ENCODE measurements around the gene CSMD2. TPM values are rescaled to one million over a fixed set of nuclear protein-coding genes. Genes with fewer than 3 reads are reported as not detected.

CSMD2 gene
- total and polyA plus RNA-seq, 2 of the 4 experiments (the other 2 are of a cell fraction) = under 0.01 to 0.36 TPM

DNA sequence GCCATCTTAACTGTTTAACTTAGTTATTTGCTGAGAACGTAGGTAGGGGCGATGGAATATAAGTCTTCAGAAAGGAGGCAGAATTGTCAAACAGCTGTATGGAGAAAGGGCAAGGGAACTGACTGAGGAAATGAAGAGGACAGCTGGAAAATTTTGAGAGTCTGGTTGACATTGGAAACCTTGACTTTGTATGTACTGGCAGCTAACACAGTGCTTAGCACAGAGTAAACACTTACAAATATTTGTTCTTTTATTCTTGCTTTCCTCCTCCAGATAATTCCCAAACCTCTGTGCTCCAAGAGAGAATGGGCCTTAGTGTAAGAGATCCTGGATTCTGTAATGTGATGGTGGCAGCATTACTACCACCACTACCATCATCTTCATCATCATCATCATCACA is 601.3 kb downstream of the CSMD2 start:
- Histone ChIP-seq H2BK120ac (ENCODE audit: low read depth, low read length) (no peak overlapping the region), H3K9me3 (ENCODE audit: control insufficient read depth, insufficient read depth, low read length) (no peaks in the 10 kb centered on the region), H2AFZ (replicated peaks; ENCODE audit: low read length, poor library complexity) (no peak overlapping the region), H3K56ac (ENCODE audit: extremely low read depth, insufficient read depth, low read length) (no peak overlapping the region), H2AK5ac (ENCODE audit: low read depth, low read length) (no peak overlapping the region), H3K4ac (ENCODE audit: low read depth, low read length) (no peak overlapping the region), H3K27ac (ENCODE audit: insufficient read depth, low read length) (no peak overlapping the region), H3K79me1 (ENCODE audit: low read depth in 1 of 2, low read length in 2 of 2) (no peaks in the 10 kb centered on the region), H3K14ac (replicated peaks; ENCODE audit: low read depth, low read length) (no peak overlapping the region), H3K23ac (ENCODE audit: low read depth, low read length) (no peak overlapping the region), H3K4me3 (ENCODE audit: insufficient read depth, low read depth, low read length) (no peak overlapping the region), H2BK20ac (ENCODE audit: low read depth, low read length) (no peak overlapping the region), H3K18ac (ENCODE audit: low read depth, low read length) (no peak overlapping the region), H3K27me3 (ENCODE audit: control insufficient read depth, insufficient read depth, low read length) (no peaks in the 10 kb centered on the region), H3K4me1 (ENCODE audit: control insufficient read depth, insufficient read depth, low read length) (no peaks in the 10 kb centered on the region), H2BK5ac (ENCODE audit: low read depth, low read length, poor library complexity, severe bottlenecking) (no peak overlapping the region), H4K20me1 (ENCODE audit: insufficient read depth, low read length) (no peaks in the 10 kb centered on the region), H4K91ac (ENCODE audit: insufficient read depth, low read depth, low read length) (no peak overlapping the region), H3K9ac (ENCODE audit: low read depth, low read length) (no peak overlapping the region), H2AK9ac (replicated peaks; ENCODE audit: low read depth, low read length, poor library complexity) (no peak overlapping the region), H3K4me2 (ENCODE audit: low read depth, low read length) (no peak overlapping the region), H3K36me3 (ENCODE audit: control insufficient read depth, insufficient read depth, low read length) (no peaks in the 10 kb centered on the region), H4K8ac (ENCODE audit: low read depth in 2 of 2, low read length in 2 of 2) (no peak overlapping the region), H4K5ac (ENCODE audit: low read depth, low read length) (no peak overlapping the region), H3K9me1 (ENCODE audit: insufficient read depth, low read length) (no peaks in the 10 kb centered on the region), H2BK15ac (ENCODE audit: low read depth, low read length) (no peak overlapping the region)
- TF ChIP-seq MAZ (IDR thresholded peaks at IDR 0.05; ENCODE audit: borderline replicate concordance, low read depth, low read length) (no peak), BHLHE40 (IDR thresholded peaks at IDR 0.05; ENCODE audit: low read depth, low read length) (no peak), RAD21 (IDR thresholded peaks at IDR 0.05; ENCODE audit: low read length) (no peak), MAFK (IDR thresholded peaks at IDR 0.05; ENCODE audit: low read depth, low read length) (no peak), MXI1 (IDR thresholded peaks at IDR 0.05; ENCODE audit: borderline replicate concordance, low read depth, low read length) (no peak), RFX5 (IDR thresholded peaks at IDR 0.05; ENCODE audit: low read depth, low read length) (no peak), POLR2A (IDR thresholded peaks at IDR 0.05; ENCODE audit: low read depth, low read length) (no peak), CEBPB (IDR thresholded peaks at IDR 0.05; ENCODE audit: low read depth, low read length) (no peak), RCOR1 (IDR thresholded peaks at IDR 0.05; ENCODE audit: insufficient replicate concordance, low read length) (no peak), SMC3 (IDR thresholded peaks at IDR 0.05; ENCODE audit: low read depth, low read length) (no peak), CHD1 (IDR thresholded peaks at IDR 0.05; ENCODE audit: low read depth, low read length) (no peak), FOS (IDR thresholded peaks at IDR 0.05; ENCODE audit: low read depth, low read length) (no peak)
- intact Hi-C loops (cut with micrococcal nuclease) = no loop called here
- in situ Hi-C loops (cut with MboI; ENCODE audit: low sequenced_read_pairs) = no loop called here
- DNase-seq = no peak
- WGBS, 2 experiments (ENCODE audit: extremely low coverage in 2 of 2, insufficient read length in 1 of 2) = 20% methylated on average over 2 of the region's 2 CpGs; no CpG with 5 or more reads in 1 of the 2 experiments
- no peak for ATAC-seq (ENCODE audit: low read depth)
- dilution Hi-C loops (cut with HindIII; ENCODE audit: low sequenced_read_pairs, unreplicated experiment) = no loop called here
- no TSS peak for BruUV-seq (replicated peaks)
- POLR2A ChIA-PET (ENCODE audit: unreplicated experiment) = no interaction called here
- CTCF ChIA-PET = no interaction called here
